Choroid plexus epithelial cell (primary cell): ENCODE data around the gene ST3GAL5.

Experiments used
- DNase-seq: peaks from one replicate; pipeline ENCODE4 v3.0.0-alpha.2; 2010; ENCODE audit warnings: low read depth
- H3K4me3 ChIP-seq: 2 replicates; pipeline ENCODE4 v1.5.1; 2011; ENCODE audit warnings: low read depth, mild to moderate bottlenecking, control low read depth, low read length, moderate library complexity
- TF ChIP-seq, protein P1 (sequence below): conservative IDR thresholded peaks from 2 replicates; pipeline ENCODE4 v1.5.1; 2011; ENCODE audit warnings: low read depth, mild to moderate bottlenecking, control low read depth, inconsistent platforms, low read length, moderate library complexity

The ST3GAL5 gene

GRCh38 chr2:85864654-85865053, 24.1 kb downstream of the ST3GAL5 start:
- DNase-seq = no peak

DNA sequence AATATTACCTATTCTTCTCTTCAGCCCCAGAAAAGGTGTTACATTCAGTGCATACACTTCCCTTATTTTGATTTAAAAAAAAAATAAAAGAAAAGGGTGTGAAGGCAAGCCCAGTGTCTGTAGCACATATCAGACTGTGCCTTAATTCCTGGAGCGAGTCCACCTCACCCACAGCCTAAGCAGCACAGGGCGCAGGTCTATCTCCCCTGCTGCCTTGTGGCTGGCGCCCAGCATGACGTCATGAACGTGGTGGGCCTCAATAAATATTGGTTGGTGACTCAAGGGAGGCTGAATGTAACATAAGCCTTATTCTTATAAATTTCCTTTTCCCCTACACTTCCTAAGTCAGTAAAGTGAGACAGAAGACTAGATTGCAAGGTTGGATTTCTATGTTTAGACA, 26.4 kb downstream of the ST3GAL5 start:
- peak; percentile 64 for DNase-seq
- TF ChIP-seq, protein P1, sequence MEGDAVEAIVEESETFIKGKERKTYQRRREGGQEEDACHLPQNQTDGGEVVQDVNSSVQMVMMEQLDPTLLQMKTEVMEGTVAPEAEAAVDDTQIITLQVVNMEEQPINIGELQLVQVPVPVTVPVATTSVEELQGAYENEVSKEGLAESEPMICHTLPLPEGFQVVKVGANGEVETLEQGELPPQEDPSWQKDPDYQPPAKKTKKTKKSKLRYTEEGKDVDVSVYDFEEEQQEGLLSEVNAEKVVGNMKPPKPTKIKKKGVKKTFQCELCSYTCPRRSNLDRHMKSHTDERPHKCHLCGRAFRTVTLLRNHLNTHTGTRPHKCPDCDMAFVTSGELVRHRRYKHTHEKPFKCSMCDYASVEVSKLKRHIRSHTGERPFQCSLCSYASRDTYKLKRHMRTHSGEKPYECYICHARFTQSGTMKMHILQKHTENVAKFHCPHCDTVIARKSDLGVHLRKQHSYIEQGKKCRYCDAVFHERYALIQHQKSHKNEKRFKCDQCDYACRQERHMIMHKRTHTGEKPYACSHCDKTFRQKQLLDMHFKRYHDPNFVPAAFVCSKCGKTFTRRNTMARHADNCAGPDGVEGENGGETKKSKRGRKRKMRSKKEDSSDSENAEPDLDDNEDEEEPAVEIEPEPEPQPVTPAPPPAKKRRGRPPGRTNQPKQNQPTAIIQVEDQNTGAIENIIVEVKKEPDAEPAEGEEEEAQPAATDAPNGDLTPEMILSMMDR = no peak
- H3K4me3 ChIP-seq = no peak overlapping the region

More at GRCh38 chr2:85864654-85865053, 24.1 kb downstream of the ST3GAL5 start:
- H3K4me3 ChIP-seq = no peak overlapping the region
- TF ChIP-seq, protein P1 = no peak

DNA sequence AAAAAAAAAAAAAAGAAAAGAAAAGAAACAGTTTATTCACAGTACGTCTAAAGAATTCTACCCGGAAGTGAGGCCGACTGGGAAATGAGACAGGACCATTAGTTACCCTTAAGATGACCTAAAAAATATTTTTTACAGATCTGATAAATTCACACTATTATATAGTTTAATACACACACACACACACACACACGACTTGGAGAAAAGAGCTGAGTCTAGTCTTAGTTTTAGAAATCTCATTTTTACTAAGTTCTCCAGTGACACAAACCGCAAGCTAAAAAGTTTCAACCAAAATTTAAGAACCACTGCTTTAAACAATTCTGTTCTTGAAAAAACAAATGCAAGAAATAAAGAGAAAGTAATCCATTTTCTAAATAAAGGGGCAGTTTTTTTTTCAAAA, 27.1 kb downstream of the ST3GAL5 start:
- TF ChIP-seq, protein P1 = no peak
- no peak for DNase-seq
- no peak overlapping the region for H3K4me3 ChIP-seq

- peak; percentile 65 for DNase-seq
- no peak overlapping the region for H3K4me3 ChIP-seq
- TF ChIP-seq, protein P1 = no peak
These were observed 27.6 kb downstream of the ST3GAL5 start for GRCh38 chr2:85861180-85861579.

DNA sequence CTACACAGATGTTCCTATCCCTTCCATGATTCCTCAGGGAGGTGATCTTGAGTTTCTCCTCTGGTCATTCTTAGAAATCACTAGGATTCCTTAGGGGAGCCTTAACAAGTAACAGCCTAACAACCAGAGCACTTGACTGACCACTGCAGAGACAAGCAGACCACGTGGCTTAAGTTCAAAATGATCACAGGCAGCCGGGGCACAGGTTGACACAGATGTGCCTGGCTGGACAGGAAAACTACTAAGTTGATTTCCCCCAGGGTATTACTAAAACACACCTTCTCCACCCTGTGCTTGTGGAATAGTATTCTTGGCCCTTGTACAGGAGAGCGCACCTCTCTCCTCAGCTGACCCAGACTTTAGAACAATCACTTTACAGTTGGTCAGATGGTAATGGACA, 29.9 kb downstream of the ST3GAL5 start:
- DNase-seq = no peak
- no peak overlapping the region for H3K4me3 ChIP-seq
- TF ChIP-seq, protein P1 = no peak

GRCh38 chr2:85854897-85855296, 33.9 kb downstream of the ST3GAL5 start:
- no peak overlapping the region for H3K4me3 ChIP-seq
- TF ChIP-seq, protein P1 = no peak
- DNase-seq = no peak

- DNase-seq = no peak
- no peak overlapping the region for H3K4me3 ChIP-seq
- TF ChIP-seq, protein P1 = no peak
These were observed 34.7 kb downstream of the ST3GAL5 start for GRCh38 chr2:85854166-85854509.
